LNCAP (cell line): ENCODE measurements around the gene DVL2.
A peak's percentile ranks its signal among the peaks of the same experiment; 100 is the strongest.

Experiments used
- TF ChIP-seq, protein P1 (sequence below): fragments of 450-650 bp; IDR thresholded peaks from 2 replicates; pipeline ENCODE4 v1.5.1; 2017; ENCODE audit warnings: mild to moderate bottlenecking

DVL2 gene

DNA sequence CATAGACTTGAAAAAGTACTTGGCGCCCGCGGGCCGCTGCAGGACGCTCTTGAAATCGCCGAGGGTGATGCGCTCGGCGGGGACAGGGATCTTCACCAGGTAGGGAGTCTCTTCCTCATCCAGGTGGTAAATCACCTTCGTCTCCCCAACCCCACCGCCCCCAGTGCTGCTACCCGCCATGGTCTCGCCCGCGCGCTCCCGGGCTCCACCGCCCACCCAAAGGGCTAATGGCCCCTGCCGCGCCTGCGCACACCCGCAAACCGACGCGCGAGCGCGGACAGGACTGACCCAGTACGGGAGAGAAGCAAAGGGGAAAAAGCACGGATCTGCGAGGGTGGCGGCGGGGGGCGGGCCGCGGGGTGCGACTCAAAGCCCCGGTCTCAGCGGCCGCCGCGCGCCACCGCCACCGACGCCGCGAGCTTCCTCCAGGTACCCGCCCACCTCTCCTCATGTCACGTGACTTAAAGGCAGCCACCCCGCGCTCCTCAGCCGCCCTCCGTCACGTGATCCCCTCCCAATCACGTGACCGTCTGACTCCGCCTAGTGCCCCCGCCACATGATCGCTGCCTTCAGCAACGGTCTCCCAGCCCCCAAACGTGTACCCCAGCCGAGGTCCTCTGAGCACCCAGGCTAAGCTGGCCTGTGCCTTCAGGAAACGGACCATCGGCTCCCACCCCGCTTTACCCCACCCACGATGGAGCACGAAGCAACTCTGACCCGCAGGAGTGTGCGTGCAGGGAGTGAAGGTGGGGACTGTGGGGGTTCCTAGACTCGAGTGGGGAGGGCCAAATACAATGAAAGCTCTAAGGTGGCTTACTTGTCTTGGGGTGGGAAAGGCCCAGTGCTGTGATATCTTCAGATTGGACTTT, at the start of gene DVL2:
Gene DVL2, minus strand, starts transcription at position 435 of the 869 bp plus-strand sequence. Its CDS starts 255 bp downstream, at position 180.
- TF ChIP-seq, protein P1, sequence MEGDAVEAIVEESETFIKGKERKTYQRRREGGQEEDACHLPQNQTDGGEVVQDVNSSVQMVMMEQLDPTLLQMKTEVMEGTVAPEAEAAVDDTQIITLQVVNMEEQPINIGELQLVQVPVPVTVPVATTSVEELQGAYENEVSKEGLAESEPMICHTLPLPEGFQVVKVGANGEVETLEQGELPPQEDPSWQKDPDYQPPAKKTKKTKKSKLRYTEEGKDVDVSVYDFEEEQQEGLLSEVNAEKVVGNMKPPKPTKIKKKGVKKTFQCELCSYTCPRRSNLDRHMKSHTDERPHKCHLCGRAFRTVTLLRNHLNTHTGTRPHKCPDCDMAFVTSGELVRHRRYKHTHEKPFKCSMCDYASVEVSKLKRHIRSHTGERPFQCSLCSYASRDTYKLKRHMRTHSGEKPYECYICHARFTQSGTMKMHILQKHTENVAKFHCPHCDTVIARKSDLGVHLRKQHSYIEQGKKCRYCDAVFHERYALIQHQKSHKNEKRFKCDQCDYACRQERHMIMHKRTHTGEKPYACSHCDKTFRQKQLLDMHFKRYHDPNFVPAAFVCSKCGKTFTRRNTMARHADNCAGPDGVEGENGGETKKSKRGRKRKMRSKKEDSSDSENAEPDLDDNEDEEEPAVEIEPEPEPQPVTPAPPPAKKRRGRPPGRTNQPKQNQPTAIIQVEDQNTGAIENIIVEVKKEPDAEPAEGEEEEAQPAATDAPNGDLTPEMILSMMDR, result no peak

DNA sequence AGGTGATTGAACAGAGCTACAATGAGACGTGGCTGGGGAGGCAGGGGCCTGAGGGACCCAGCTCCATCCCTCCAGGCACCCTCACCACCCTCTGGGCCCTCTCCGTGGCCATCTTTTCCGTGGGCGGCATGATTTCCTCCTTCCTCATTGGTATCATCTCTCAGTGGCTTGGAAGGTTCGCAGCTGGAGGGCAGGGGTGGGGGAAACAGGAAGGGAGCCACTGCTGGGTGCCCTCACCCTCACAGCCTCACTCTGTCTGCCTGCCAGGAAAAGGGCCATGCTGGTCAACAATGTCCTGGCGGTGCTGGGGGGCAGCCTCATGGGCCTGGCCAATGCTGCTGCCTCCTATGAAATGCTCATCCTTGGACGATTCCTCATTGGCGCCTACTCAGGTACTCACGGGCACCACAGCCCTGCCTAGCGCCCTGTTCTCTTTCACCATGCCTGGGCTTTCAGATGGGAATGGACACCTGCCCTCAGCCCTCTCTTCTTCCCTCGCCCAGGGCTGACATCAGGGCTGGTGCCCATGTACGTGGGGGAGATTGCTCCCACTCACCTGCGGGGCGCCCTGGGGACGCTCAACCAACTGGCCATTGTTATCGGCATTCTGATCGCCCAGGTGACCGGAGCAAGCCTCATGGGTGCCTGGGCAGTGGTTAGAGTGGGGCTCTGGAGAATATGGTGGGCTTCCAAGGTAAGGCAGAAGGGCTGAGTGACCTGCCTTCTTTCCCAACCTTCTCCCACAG, 49.3 kb upstream of the DVL2 start:
- TF ChIP-seq, protein P1, result no peak

DNA sequence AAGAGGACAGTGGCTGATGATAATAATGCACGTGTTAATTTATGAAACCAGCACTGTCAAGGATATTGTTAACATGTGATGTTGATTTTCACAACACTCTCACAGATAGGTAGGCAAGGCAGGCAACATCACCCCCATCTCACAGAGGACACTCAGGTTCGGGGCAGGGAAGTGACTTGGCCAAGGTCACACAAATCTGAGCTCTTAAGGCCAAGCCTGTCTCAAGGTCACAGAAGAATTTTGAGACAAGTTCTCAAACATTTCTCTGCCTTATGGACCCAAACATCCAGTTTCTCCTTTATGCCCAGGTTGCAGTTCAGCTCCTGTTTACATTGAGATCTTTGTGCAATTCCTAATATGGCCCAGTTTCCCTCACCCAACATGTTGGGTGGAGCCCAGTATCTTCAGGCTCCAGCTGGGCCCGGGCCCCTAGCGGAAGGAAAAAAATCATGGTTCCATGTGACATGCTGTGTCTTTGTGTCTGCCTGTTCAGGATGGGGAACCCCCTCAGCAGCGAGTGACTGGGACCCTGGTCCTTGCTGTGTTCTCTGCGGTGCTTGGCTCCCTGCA, 48.5 kb upstream of the DVL2 start:
- TF ChIP-seq, protein P1, result no peak

DNA sequence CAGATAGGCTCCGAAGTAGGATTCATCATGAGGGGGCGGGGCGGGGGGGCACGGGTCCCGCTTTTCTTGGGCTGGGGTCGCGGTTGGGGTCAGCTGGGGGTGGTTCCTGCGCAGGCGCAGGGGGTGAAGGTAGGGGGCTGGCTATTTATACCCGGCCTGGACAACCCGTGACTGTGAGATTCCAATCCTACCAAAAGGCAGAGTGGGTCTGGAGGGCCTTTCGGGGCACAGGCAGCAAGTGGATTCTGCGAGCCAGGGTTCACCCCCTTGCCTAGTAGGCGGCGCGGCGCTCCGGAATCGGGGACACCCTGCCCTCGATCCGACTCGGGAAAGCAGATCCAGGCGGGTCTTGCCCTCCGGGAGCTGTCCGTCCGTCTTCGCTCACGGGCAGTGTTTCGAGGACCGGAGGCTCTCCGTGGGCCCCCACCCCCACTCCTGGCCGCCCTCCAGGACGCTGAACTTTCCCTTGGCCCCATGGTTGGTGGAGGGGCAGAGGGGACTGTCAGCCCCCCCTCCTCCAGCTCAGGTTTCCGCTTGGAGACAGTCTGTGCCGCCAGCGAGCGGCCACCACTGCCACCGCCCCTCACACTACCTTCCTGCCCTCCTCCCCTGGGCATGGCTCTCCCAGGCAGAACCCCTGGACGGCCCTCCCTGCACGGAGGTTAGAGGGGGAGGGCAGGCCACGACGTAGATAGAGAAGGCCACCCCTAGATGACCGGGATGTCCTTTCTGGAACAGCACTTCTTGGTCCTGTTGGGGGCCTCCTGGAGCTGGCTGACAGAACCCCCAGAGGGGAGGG, 47.8 kb upstream of the DVL2 start:
- TF ChIP-seq, protein P1, result no peak

DNA sequence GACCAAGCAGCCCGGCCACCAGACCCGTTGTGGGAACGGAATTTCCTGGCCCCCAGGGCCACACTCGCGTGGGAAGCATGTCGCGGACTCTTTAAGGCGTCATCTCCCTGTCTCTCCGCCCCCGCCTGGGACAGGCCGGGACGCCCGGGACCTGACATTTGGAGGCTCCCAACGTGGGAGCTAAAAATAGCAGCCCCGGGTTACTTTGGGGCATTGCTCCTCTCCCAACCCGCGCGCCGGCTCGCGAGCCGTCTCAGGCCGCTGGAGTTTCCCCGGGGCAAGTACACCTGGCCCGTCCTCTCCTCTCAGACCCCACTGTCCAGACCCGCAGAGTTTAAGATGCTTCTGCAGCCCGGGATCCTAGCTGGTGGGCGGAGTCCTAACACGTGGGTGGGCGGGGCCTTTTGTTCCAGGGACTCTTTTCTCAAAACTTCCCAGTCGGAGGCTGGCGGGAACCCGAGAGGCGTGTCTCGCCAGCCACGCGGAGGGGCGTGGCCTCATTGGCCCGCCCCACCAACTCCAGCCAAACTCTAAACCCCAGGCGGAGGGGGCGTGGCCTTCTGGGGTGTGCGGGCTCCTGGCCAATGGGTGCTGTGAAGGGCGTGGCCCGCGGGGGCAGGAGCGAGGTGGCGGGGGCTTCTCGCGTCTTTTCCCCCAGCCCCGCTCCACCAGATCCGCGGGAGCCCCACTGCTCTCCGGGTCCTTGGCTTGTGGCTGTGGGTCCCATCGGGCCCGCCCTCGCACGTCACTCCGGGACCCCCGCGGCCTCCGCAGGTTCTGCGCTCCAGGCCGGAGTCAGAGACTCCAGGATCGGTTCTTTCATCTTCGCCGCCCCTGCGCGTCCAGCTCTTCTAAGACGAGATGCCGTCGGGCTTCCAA, 47.0 kb upstream of the DVL2 start, which contains the start of gene SLC2A4:
Gene SLC2A4, plus strand, starts transcription at position 645 of the 879 bp plus-strand sequence. Its CDS starts 217 bp downstream, at position 862.
- TF ChIP-seq, protein P1, result no peak

DNA sequence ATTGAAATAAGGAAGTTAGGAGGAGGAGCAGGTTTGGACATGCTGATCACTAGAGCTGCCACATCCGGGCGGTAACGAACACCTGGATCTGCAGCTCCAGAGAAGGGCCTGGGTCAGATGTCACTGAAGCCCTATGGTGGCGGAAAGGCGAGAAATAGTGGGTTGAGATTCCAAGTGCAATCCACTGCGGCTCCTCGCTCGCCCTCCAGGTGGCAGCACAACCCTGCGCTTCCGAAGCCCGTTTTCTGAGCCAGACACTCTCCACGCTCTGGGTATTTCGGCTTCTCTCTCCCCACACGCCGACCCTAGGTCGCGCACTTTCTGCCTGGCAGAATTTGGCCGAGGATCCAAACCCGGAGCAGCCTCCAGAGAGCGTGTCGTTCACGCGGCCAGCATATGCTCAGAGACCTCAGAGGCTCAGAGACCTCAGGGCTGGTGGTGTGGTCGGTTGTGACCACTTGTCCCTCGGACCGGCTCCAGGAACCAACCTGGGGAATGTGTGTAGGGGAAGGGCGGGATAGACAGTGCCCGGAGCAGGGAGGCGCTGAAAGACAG, 46.3 kb upstream of the DVL2 start:
- TF ChIP-seq, protein P1, result peak; percentile 94
